HG03432 (cell line): ENCODE measurements around the gene SSU72.

ENCODE experiments used
- ATAC-seq: cut with Tn5 transposase; IDR thresholded peaks from one replicate; pipeline ENCODE4 v1.9.1; 2021; ENCODE audit warnings: mild to moderate bottlenecking, moderate library complexity; ENCODE audit not compliant: unreplicated experiment

Gene SSU72

GRCh38 chr1:1612104-1612400 lies 37.4 kb upstream of the SSU72 start:
- no peak for ATAC-seq

GRCh38 chr1:1610796-1611195 lies 36.1 kb upstream of the SSU72 start:
- ATAC-seq: no peak

GRCh38 chr1:1609822-1610485 lies 35.3 kb upstream of the SSU72 start:
- ATAC-seq: no peak

- no peak for ATAC-seq
Observed at GRCh38 chr1:1606232-1606631, 31.6 kb upstream of the SSU72 start.

- ATAC-seq: no peak
Observed at GRCh38 chr1:1605724-1606123, 31.1 kb upstream of the SSU72 start.

GRCh38 chr1:1605034-1605591 lies 30.4 kb upstream of the SSU72 start:
- ATAC-seq: no peak

GRCh38 chr1:1604374-1605033 lies 29.8 kb upstream of the SSU72 start:
- no peak for ATAC-seq

- no peak for ATAC-seq
Observed at GRCh38 chr1:1603671-1604373, 29.2 kb upstream of the SSU72 start.

GRCh38 chr1:1602968-1603506 lies 28.4 kb upstream of the SSU72 start:
- ATAC-seq: no peak

GRCh38 chr1:1602304-1602967 lies 27.8 kb upstream of the SSU72 start:
- no peak for ATAC-seq

- ATAC-seq: no peak
Observed at GRCh38 chr1:1601564-1602303, 27.1 kb upstream of the SSU72 start.

GRCh38 chr1:1600861-1601563 lies 26.3 kb upstream of the SSU72 start:
- ATAC-seq: no peak

- ATAC-seq: no peak
Observed at GRCh38 chr1:1599935-1600860, 25.5 kb upstream of the SSU72 start, which contains the start of gene FNDC10. TSS of gene FNDC10 (minus strand) at chr1:1600135. CDS start at chr1:1600015, 120 bp downstream.

GRCh38 chr1:1599030-1599934 lies 24.6 kb upstream of the SSU72 start:
- ATAC-seq: no peak

GRCh38 chr1:1598720-1599029 lies 24.0 kb upstream of the SSU72 start:
- ATAC-seq: no peak

GRCh38 chr1:1598051-1598719 lies 23.5 kb upstream of the SSU72 start:
- ATAC-seq: no peak

- no peak for ATAC-seq
Observed at GRCh38 chr1:1597275-1597930, 22.7 kb upstream of the SSU72 start.
